Activated CD8-positive, alpha-beta memory T cell treated with anti-CD3 and anti-CD28 coated beads, Interleukin-2, amount 10 ng/mL, durations not matched to agents 7 days and 5 days (primary cell): ENCODE data around the gene MSLN. TPM values are rescaled to one million over a fixed set of nuclear protein-coding genes. Genes with fewer than 3 reads are reported as not detected.

Experiments
- ATAC-seq: fragments of 150-1000 bp; cut with Tn5 transposase; one replicate; pipeline ENCODE4 v1.10.0; 2021; ENCODE audit warnings: moderate library complexity
- CTCF ChIA-PET: fragments of 350-600 bp; sonication (Branson Sonifier 250); formaldehyde crosslinking; loops from one replicate; lab custom pipeline; 2021; ENCODE audit warnings: antibody characterized with exemption; lab: Charles Lee
- DNase-seq: peaks from one replicate; pipeline ENCODE4 v3.0.0-alpha.2; 2020
- H3K27ac Mint-ChIP-seq: one replicate; pipeline ENCODE4 v1.8.0; 2021; ENCODE audit warnings: mild to moderate bottlenecking, mixed read lengths
- H3K27me3 Mint-ChIP-seq: one replicate; pipeline ENCODE4 v1.8.0; 2021; ENCODE audit warnings: mixed read lengths
- H3K36me3 Mint-ChIP-seq: one replicate; pipeline ENCODE4 v1.8.0; 2021; ENCODE audit warnings: mild to moderate bottlenecking, mixed read lengths
- H3K4me1 Mint-ChIP-seq: one replicate; pipeline ENCODE4 v1.8.0; 2021; ENCODE audit warnings: mixed read lengths
- H3K4me3 Mint-ChIP-seq: one replicate; pipeline ENCODE4 v1.8.0; 2021; ENCODE audit warnings: mild to moderate bottlenecking, moderate library complexity, mixed read lengths
- H3K9me3 Mint-ChIP-seq: one replicate; pipeline ENCODE4 v1.8.0; 2022; ENCODE audit warnings: low read depth, mixed read lengths
- total RNA-seq, 2 experiments: library from RNA; stranded (reverse); gene quantifications; one replicate each; pipeline ENCODE4 v1.2.3, GENCODE V29; 2021

The MSLN gene
- total RNA-seq, 2 experiments from 2014 or later: not detected

GRCh38 chr16:718389-718788, 42.1 kb upstream of the MSLN start:
- H3K4me3 Mint-ChIP-seq: no peak overlapping the region
- no peaks in the 10 kb centered on the region for H3K9me3 Mint-ChIP-seq
- H3K27me3 Mint-ChIP-seq: peaks cover 9% of the 10 kb centered on the region
- no peaks in the 10 kb centered on the region for H3K36me3 Mint-ChIP-seq
- ATAC-seq (no peak), DNase-seq (no peak)
- peaks cover 25% of the 10 kb centered on the region for H3K4me1 Mint-ChIP-seq
- no peak overlapping the region for H3K27ac Mint-ChIP-seq
- CTCF ChIA-PET: no interaction called here

GRCh38 chr16:718922-719321, 41.6 kb upstream of the MSLN start:
- CTCF ChIA-PET: interaction anchor here (1.7 to 2.9 kb wide), 5 partner anchors 9 to 69 kb away, joined by 4 to 18 read pairs (median 7); partner anchors contain the start of genes CHTF18, RPUSD1 and STUB1
- Mint-ChIP-seq H3K4me3 (no peak overlapping the region), H3K9me3 (no peaks in the 10 kb centered on the region), H3K36me3 (no peaks in the 10 kb centered on the region), H3K4me1 (peaks cover 25% of the 10 kb centered on the region), H3K27me3 (peaks cover 9% of the 10 kb centered on the region), H3K27ac (no peak overlapping the region)
- no peak for DNase-seq
- no peak for ATAC-seq

GRCh38 chr16:719815-720446, 40.6 kb upstream of the MSLN start:
- CTCF ChIA-PET: interaction anchor here (0.7 to 2.9 kb wide), 14 partner anchors 7 to 296 kb away, joined by 3 to 18 read pairs (median 4); partner anchors contain the start of genes CHTF18, CIAO3, RPUSD1 and STUB1
- H3K4me3 Mint-ChIP-seq: peak overlapping the region; percentile 69
- H3K36me3 Mint-ChIP-seq: no peaks in the 10 kb centered on the region
- peaks cover 9% of the 10 kb centered on the region for H3K27me3 Mint-ChIP-seq
- H3K9me3 Mint-ChIP-seq: no peaks in the 10 kb centered on the region
- peak overlapping the region; percentile 72 for H3K27ac Mint-ChIP-seq
- H3K4me1 Mint-ChIP-seq: peaks cover 25% of the 10 kb centered on the region
- DNase-seq (no peak), ATAC-seq (peak; percentile 9)

GRCh38 chr16:720447-720989, 40.0 kb upstream of the MSLN start:
- peak overlapping the region; percentile 69 for H3K4me3 Mint-ChIP-seq
- H3K27me3 Mint-ChIP-seq: peaks cover 9% of the 10 kb centered on the region
- H3K36me3 Mint-ChIP-seq: no peaks in the 10 kb centered on the region
- H3K9me3 Mint-ChIP-seq: no peaks in the 10 kb centered on the region
- peaks cover 25% of the 10 kb centered on the region for H3K4me1 Mint-ChIP-seq
- peak; percentile 21 for ATAC-seq
- peak overlapping the region; percentile 72 for H3K27ac Mint-ChIP-seq
- CTCF ChIA-PET: interaction anchor here (0.6 to 3.0 kb wide), 20 partner anchors 8 to 297 kb away, joined by 3 to 22 read pairs (median 4); partner anchors contain the start of genes CHTF18, CIAO3, RPUSD1 and STUB1
- peak; percentile 65 for DNase-seq

- peaks cover 23% of the 10 kb centered on the region for H3K4me1 Mint-ChIP-seq
- peak within 1 kb of the TSS; percentile 69 for H3K4me3 Mint-ChIP-seq
- DNase-seq (peak; percentile 83), ATAC-seq (peak; percentile 72)
- no peaks in the 10 kb centered on the region for H3K9me3 Mint-ChIP-seq
- H3K27me3 Mint-ChIP-seq: peaks cover 4% of the 10 kb centered on the region
- CTCF ChIA-PET: interaction anchor here (0.6 to 3.0 kb wide), 14 partner anchors 9 to 297 kb away, joined by 3 to 22 read pairs (median 4); partner anchors contain the start of genes CIAO3, METTL26, STUB1 and WDR90
- H3K27ac Mint-ChIP-seq: peak within 1 kb of the TSS; percentile 72
- H3K36me3 Mint-ChIP-seq: no peaks in the 10 kb centered on the region
Measured at GRCh38 chr16:720990-721764, 39.4 kb upstream of the MSLN start, which contains the start of gene ANTKMT. TSS of gene ANTKMT (plus strand) at chr16:721146. CDS start at chr16:721275, 129 bp downstream.

- no peaks in the 10 kb centered on the region for H3K9me3 Mint-ChIP-seq
- H3K27me3 Mint-ChIP-seq: no peaks in the 10 kb centered on the region
- H3K4me1 Mint-ChIP-seq: peaks cover 23% of the 10 kb centered on the region
- H3K27ac Mint-ChIP-seq: no peak overlapping the region
- DNase-seq: no peak
- no peak for ATAC-seq
- CTCF ChIA-PET: interaction anchor here (0.6 to 5.2 kb wide), 15 partner anchors 8 to 481 kb away, joined by 3 to 22 read pairs (median 4); partner anchors contain the start of genes CHTF18, CIAO3, METTL26 and RPUSD1
- H3K36me3 Mint-ChIP-seq: no peaks in the 10 kb centered on the region
- no peak overlapping the region for H3K4me3 Mint-ChIP-seq
Measured at GRCh38 chr16:721765-722540, 38.6 kb upstream of the MSLN start.

GRCh38 chr16:722835-723633, 37.5 kb upstream of the MSLN start:
- DNase-seq: no peak
- Mint-ChIP-seq H3K4me3 (no peak overlapping the region), H3K36me3 (no peaks in the 10 kb centered on the region), H3K4me1 (peaks cover 23% of the 10 kb centered on the region), H3K9me3 (no peaks in the 10 kb centered on the region), H3K27ac (no peak overlapping the region), H3K27me3 (no peaks in the 10 kb centered on the region)
- ATAC-seq: no peak
- CTCF ChIA-PET: interaction anchor here (0.6 to 5.8 kb wide), 8 partner anchors 8 to 483 kb away, joined by 3 to 33 read pairs (median 5); partner anchors contain the start of genes CHTF18, CIAO3, METRN and RPUSD1

GRCh38 chr16:723695-724094, 36.8 kb upstream of the MSLN start:
- Mint-ChIP-seq H3K9me3 (no peaks in the 10 kb centered on the region), H3K27me3 (no peaks in the 10 kb centered on the region), H3K4me3 (no peak overlapping the region), H3K4me1 (peaks cover 23% of the 10 kb centered on the region), H3K36me3 (no peaks in the 10 kb centered on the region), H3K27ac (no peak overlapping the region)
- ATAC-seq: no peak
- CTCF ChIA-PET: interaction anchor here (0.8 to 5.8 kb wide), 6 partner anchors 8 to 63 kb away, joined by 3 to 33 read pairs (median 12); partner anchors contain the start of genes CHTF18, CIAO3, METRN and RPUSD1
- no peak for DNase-seq

GRCh38 chr16:724188-725040, 36.1 kb upstream of the MSLN start:
- Mint-ChIP-seq H3K4me1 (peaks cover 17% of the 10 kb centered on the region), H3K27ac (no peak overlapping the region), H3K4me3 (no peak overlapping the region), H3K36me3 (no peaks in the 10 kb centered on the region), H3K27me3 (no peaks in the 10 kb centered on the region), H3K9me3 (no peaks in the 10 kb centered on the region)
- CTCF ChIA-PET: interaction anchor here (0.8 to 5.8 kb wide), 9 partner anchors 8 to 982 kb away, joined by 3 to 33 read pairs (median 9); partner anchors contain the start of genes CHTF18, CIAO3, MAPK8IP3 and METRN
- DNase-seq: no peak
- no peak for ATAC-seq

- no peak for DNase-seq
- no peaks in the 10 kb centered on the region for H3K27me3 Mint-ChIP-seq
- H3K9me3 Mint-ChIP-seq: no peaks in the 10 kb centered on the region
- CTCF ChIA-PET: interaction anchor here (0.9 to 5.8 kb wide), 8 partner anchors 10 to 981 kb away, joined by 3 to 33 read pairs (median 11); partner anchors contain the start of genes CHTF18, CIAO3, MAPK8IP3 and METRN
- no peak for ATAC-seq
- no peaks in the 10 kb centered on the region for H3K36me3 Mint-ChIP-seq
- H3K4me3 Mint-ChIP-seq: no peak overlapping the region
- H3K4me1 Mint-ChIP-seq: peaks cover 12% of the 10 kb centered on the region
- H3K27ac Mint-ChIP-seq: no peak overlapping the region
Measured at GRCh38 chr16:725041-725376, 35.5 kb upstream of the MSLN start.
